Small intestine (tissue), 7 donors: ENCODE measurements around the gene CYSTM1. TPM values are rescaled to one million over a fixed set of nuclear protein-coding genes. Genes with fewer than 3 reads are reported as not detected.

ENCODE experiments used
- DNase-seq, 2 donors: peaks; one replicate each; pipeline versions ENCODE4 v3.0.0 to v3.0.0-alpha.2; 2013
- FAIRE-seq: peaks from 2 replicates; lab custom pipeline; 2012; peaks lifted over from hg19 to GRCh38; lab: Jason Lieb, UNC
- H3K27ac ChIP-seq, 3 donors: one replicate each; pipeline ENCODE4 v1.5.1; 2013; ENCODE audit warnings: low read length in 2 of 3, mild to moderate bottlenecking in 2 of 3, control low read depth in 1 of 3, inconsistent platforms in 1 of 3, low read depth in 1 of 3, moderate library complexity in 1 of 3
- H3K27me3 ChIP-seq, 3 donors: one replicate each; pipeline ENCODE4 v1.6.1; 2013; ENCODE audit warnings: low read length in 3 of 3, inconsistent platforms in 1 of 3; ENCODE audit not compliant: control insufficient read depth in 3 of 3, insufficient read depth in 3 of 3
- H3K36me3 ChIP-seq, 3 donors: one replicate each; pipeline ENCODE4 v1.6.1; 2013; ENCODE audit warnings: low read length in 3 of 3, inconsistent platforms in 1 of 3, low read depth in 1 of 3, mild to moderate bottlenecking in 1 of 3, moderate library complexity in 1 of 3; ENCODE audit not compliant: control insufficient read depth in 3 of 3, insufficient read depth in 2 of 3
- H3K4me1 ChIP-seq, 3 donors: one replicate each; pipeline ENCODE4 v1.6.1; 2013; ENCODE audit warnings: low read length in 2 of 3, inconsistent platforms in 1 of 3, low read depth in 1 of 3, mild to moderate bottlenecking in 1 of 3, moderate library complexity in 1 of 3; ENCODE audit not compliant: control insufficient read depth in 3 of 3, insufficient read depth in 2 of 3
- H3K4me3 ChIP-seq, 3 donors: one replicate each; pipeline ENCODE4 v1.5.1; 2013; ENCODE audit warnings: low read length in 3 of 3, control low read depth in 1 of 3, inconsistent platforms in 1 of 3, low read depth in 1 of 3, mild to moderate bottlenecking in 1 of 3, moderate library complexity in 1 of 3
- H3K9me3 ChIP-seq, 2 donors: one replicate each; pipeline ENCODE4 v1.6.1; 2013; ENCODE audit warnings: low read depth in 1 of 2, low read length in 1 of 2; ENCODE audit not compliant: control insufficient read depth in 2 of 2, insufficient read depth in 1 of 2
- WGBS, 3 donors: extraction: QIAGEN DNeasy Blood & Tissue Kit; methylation state at CpG; one replicate each; pipeline ENCODE4 v1.1.7; 2013; 5-methylcytosine and 5-hydroxymethylcytosine counted together
- polyA plus RNA-seq, 4 donors: library from polyadenylated mRNA; stranded (reverse) in 3 of 4; unstranded in 1 of 4; fragments of 200-250 nt in 3 of 4; fragments of 120-200 nt in 1 of 4; gene quantifications; one replicate each; pipeline versions ENCODE4 v1.2.1 to v1.2.3, GENCODE V29; 2013
- donor health status: healthy with polysubstance abuse.
- donor health status: control.
- donor health status: control.
- donor health status: Bipolar disorder and iron deficiency.
- donor health status: healthy.

The CYSTM1 gene
- polyA plus RNA-seq, 4 donors = 94.4 to 884 (median 546) TPM

- H3K27me3 ChIP-seq = no peaks in the 10 kb centered on the region
- WGBS, 3 donors = 67 to 86% (median 75%) methylated on average over 3 of the region's 3 CpGs
- FAIRE-seq = no peak
- H3K4me1 ChIP-seq = peaks cover 9 to 27% (median 10%) of the 10 kb centered on the region in 3 donors
- no peak overlapping the region for H3K27ac ChIP-seq
- H3K4me3 ChIP-seq = no peak overlapping the region
- peaks cover 0 to 2% (median 0%) of the 10 kb centered on the region in 3 donors for H3K36me3 ChIP-seq
- no peaks in the 10 kb centered on the region for H3K9me3 ChIP-seq
- DNase-seq = no peak
Observed at GRCh38 chr5:140262839-140263238, 87.9 kb downstream of the CYSTM1 start.

- Histone ChIP-seq H3K27ac (no peak overlapping the region), H3K4me3 (no peak overlapping the region), H3K4me1 (peaks cover 7 to 28% (median 9%) of the 10 kb centered on the region in 3 donors), H3K27me3 (no peaks in the 10 kb centered on the region), H3K36me3 (no peaks in the 10 kb centered on the region), H3K9me3 (no peaks in the 10 kb centered on the region)
- WGBS, 3 donors = 88 to 91% (median 91%) methylated on average over 1 of the region's 1 CpG
- DNase-seq = no peak
- no peak for FAIRE-seq
Observed at GRCh38 chr5:140265845-140266244, 90.9 kb downstream of the CYSTM1 start.

GRCh38 chr5:140266471-140267200, 91.6 kb downstream of the CYSTM1 start:
- H3K4me3 ChIP-seq = no peak overlapping the region
- H3K9me3 ChIP-seq = no peaks in the 10 kb centered on the region
- DNase-seq (no peak), FAIRE-seq (no peak)
- WGBS, 3 donors = 19 to 61% (median 49%) methylated on average over 6 of the region's 6 CpGs
- H3K27ac ChIP-seq = peak overlapping the region in 1 of 3 donors; percentile 8
- peaks cover 7 to 20% (median 9%) of the 10 kb centered on the region in 3 donors for H3K4me1 ChIP-seq
- no peaks in the 10 kb centered on the region for H3K27me3 ChIP-seq
- no peaks in the 10 kb centered on the region for H3K36me3 ChIP-seq

GRCh38 chr5:140267201-140267540, 92.2 kb downstream of the CYSTM1 start:
- DNase-seq (no peak), FAIRE-seq (no peak)
- Histone ChIP-seq H3K9me3 (no peaks in the 10 kb centered on the region), H3K4me1 (peaks cover 7 to 15% (median 9%) of the 10 kb centered on the region in 3 donors), H3K4me3 (no peak overlapping the region), H3K36me3 (no peaks in the 10 kb centered on the region), H3K27me3 (no peaks in the 10 kb centered on the region), H3K27ac (peak overlapping the region in 1 of 3 donors; percentile 8)
- 54 to 65% (median 56%) methylated on average over 3 of the region's 3 CpGs for WGBS, 3 donors

- Histone ChIP-seq H3K36me3 (no peaks in the 10 kb centered on the region), H3K4me1 (peaks cover 7 to 12% (median 7%) of the 10 kb centered on the region in 3 donors), H3K27ac (no peak overlapping the region), H3K27me3 (no peaks in the 10 kb centered on the region), H3K4me3 (no peak overlapping the region), H3K9me3 (no peaks in the 10 kb centered on the region)
- FAIRE-seq (no peak), DNase-seq (no peak)
- WGBS, 3 donors = 44 to 55% (median 51%) methylated on average over 9 of the region's 9 CpGs
Observed at GRCh38 chr5:140267559-140268018, 92.6 kb downstream of the CYSTM1 start.

GRCh38 chr5:140270008-140270407, 95.0 kb downstream of the CYSTM1 start:
- Histone ChIP-seq H3K4me3 (no peak overlapping the region), H3K9me3 (no peaks in the 10 kb centered on the region), H3K27me3 (no peaks in the 10 kb centered on the region), H3K4me1 (peaks cover 3 to 12% (median 7%) of the 10 kb centered on the region in 3 donors), H3K36me3 (peaks cover 0 to 1% (median 0%) of the 10 kb centered on the region in 3 donors), H3K27ac (peak overlapping the region in 2 of 3 donors; percentile 25 to 76)
- peak; percentile 59 for FAIRE-seq
- peak; percentile 84 to 93 for DNase-seq

GRCh38 chr5:140273401-140273877, 98.5 kb downstream of the CYSTM1 start:
- WGBS, 3 donors = 72 to 84% (median 84%) methylated on average over 6 of the region's 6 CpGs
- H3K27me3 ChIP-seq = no peaks in the 10 kb centered on the region
- no peak overlapping the region for H3K4me3 ChIP-seq
- peaks cover 0 to 11% (median 0%) of the 10 kb centered on the region in 3 donors for H3K36me3 ChIP-seq
- H3K9me3 ChIP-seq = peaks cover 0 to 3% of the 10 kb centered on the region in 2 donors
- DNase-seq (peak in 1 of 2 donors; percentile 36), FAIRE-seq (no peak)
- H3K27ac ChIP-seq = peak overlapping the region in 1 of 3 donors; percentile 33
- H3K4me1 ChIP-seq = peaks cover 0 to 10% (median 0%) of the 10 kb centered on the region in 3 donors

GRCh38 chr5:140275837-140276236, 100.8 kb downstream of the CYSTM1 start:
- peaks cover 0 to 15% (median 0%) of the 10 kb centered on the region in 3 donors for H3K36me3 ChIP-seq
- no peak overlapping the region for H3K4me3 ChIP-seq
- no peaks in the 10 kb centered on the region for H3K27me3 ChIP-seq
- no peaks in the 10 kb centered on the region for H3K4me1 ChIP-seq
- DNase-seq = no peak
- H3K27ac ChIP-seq = no peak overlapping the region
- FAIRE-seq = no peak
- peaks cover 0 to 3% of the 10 kb centered on the region in 2 donors for H3K9me3 ChIP-seq
